GM23248 (cell line): ENCODE measurements around the gene ADGRV1.

Experiments
- EZH2 ChIP-seq: fragments of 200-600 bp; sonication (generic); IDR thresholded peaks from 2 replicates; pipeline ENCODE4 v1.6.1; 2018; ENCODE audit warnings: antibody characterized with exemption, mild to moderate bottlenecking; ENCODE audit not compliant: insufficient read depth, poor library complexity, severe bottlenecking
- EZH2phosphoT487 ChIP-seq: fragments of 200-600 bp; sonication (generic); IDR thresholded peaks from 2 replicates; pipeline ENCODE4 v1.6.1; 2018; ENCODE audit warnings: antibody characterized with exemption, moderate library complexity, mild to moderate bottlenecking, low read depth; ENCODE audit not compliant: insufficient read depth

DNA sequence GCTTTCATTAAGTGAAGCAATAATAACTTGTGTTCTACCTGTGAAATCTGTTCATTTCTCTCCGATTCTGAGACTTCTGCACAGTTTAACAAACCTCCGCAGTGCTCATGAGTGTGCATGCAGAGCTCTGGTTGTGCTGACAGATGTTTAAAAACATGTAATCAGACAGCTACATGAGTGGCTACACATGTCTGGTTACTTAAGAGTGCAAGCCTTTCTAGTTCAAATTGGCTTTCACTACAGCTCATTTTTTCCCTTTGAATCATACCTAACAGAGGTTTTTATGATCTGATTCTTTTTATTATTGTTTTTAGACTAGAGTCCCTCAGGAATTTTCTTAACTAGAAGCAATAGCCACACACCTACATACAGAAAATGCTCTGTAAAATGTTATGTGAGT, 514.3 kb downstream of the ADGRV1 start:
- no peak for TF ChIP-seq EZH2
- TF ChIP-seq EZH2phosphoT487 = no peak
